Measurements from ENCODE around the gene HOXA5. TPM values are rescaled to one million over a fixed set of nuclear protein-coding genes. Genes with fewer than 3 reads are reported as not detected.

HOXA5 gene
- total RNA-seq, 4 donors from 2014 or later = 7.8 to 24.8 (median 14.7) TPM

DNA sequence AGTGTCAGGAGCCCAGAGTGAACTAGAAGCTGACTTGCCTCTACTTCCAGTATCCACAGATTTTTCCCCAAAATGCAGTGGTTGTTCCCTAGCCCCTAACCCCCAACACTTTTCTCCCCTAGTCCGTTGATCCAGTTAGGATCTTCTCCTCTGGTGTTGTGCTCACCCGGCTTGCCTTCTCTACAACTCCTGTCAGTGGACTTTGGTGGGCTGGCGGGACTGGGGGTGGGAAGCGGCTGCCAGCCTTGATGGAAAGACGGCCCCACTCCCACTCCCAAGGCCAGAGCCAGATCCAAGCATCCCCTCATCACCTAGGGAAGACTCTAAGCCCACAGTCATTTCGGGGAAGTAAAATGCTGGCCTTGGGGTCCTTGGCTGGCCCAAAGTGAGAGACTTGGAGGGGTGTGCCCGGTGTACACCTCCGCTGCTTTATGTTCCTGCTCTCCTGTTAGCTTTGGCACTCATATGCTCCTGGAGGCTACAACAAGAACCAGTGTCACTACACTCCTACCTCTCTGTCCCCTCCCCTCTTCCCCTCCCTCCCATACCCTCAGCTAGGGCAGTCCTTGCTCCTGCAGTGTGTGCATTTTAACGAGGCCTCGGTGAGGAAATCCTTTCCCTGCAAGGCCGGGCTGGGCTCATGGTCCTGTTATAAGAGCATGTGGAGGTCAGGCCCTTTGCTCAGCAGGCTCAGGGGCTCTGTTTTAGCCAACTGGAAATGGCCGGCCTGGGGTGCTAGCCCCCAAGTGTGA is 31.6 kb upstream of the HOXA5 start:
- Histone ChIP-seq H3K36me3 (no peaks in the 10 kb centered on the region), H3K4me3 (no peak overlapping the region), H3K9me3 (no peaks in the 10 kb centered on the region), H3K4me1 (peaks cover 26 to 52% (median 42%) of the 10 kb centered on the region in 4 donors), H3K27ac (replicated peaks in 1 of 4) (no peak overlapping the region), H3K27me3 (peaks cover 34 to 100% (median 97%) of the 10 kb centered on the region in 4 donors)
- WGBS = 74% methylated on average over 10 of the region's 12 CpGs
- DNase-seq (ENCODE audit: extremely low spot score) = no peak
- TF ChIP-seq POLR2A (IDR thresholded peaks at IDR 0.05; ENCODE audit: low read depth) (no peak), EP300 (IDR thresholded peaks at IDR 0.05) (no peak), CTCF (IDR thresholded peaks at IDR 0.05) (no peak), POLR2AphosphoS5 (IDR thresholded peaks at IDR 0.05) (no peak)
- intact Hi-C loops (cut with DNase I) = no loop called here

DNA sequence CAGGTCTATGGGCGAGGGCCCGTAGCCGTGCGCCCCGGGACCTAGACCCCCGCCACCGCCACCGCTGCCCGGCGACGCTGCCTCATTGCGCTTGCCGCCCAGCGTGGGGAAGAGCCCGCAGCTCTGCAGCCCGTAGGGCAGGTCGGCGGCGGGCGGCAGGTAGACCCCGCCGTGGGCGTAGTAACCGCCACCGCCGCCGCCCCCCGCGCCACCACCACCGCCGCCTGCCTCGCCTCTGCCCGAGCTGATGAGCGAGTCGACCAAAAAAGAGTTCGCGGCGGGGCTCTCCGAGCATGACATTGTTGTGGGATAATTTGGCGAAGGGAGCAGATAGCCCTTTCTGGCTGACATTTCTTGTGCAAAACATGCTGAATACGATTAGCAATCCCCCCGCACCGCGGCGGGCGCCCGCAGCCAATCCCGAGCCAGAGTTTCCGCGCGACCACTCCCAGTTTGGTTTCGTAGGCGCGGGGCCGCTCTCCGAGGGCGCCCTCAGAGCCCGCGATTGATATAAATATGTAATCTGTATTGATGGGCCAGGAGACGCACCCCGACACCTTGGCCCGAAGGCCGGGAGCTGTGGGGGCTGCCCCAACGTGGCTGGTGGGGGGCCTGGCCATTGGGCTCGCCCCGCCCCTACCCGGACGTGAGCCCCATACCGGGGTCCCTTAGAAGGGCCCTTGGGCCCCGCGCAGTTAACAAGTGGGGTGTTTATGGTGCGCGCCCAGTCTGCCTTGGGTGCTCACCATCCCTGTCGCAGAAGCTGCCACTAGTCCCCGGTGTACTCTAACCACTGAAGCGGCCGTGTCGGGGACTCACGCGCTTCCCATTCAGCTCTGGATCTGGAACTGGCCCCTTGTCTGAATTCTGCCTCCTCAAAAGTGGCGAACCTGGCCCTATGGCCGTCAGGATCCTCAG is 30.7 kb upstream of the HOXA5 start, which contains the start of gene HOXA10:
HOXA10 (minus strand) TSS at position 365 of the 918 bp plus-strand sequence; CDS start at position 351, 14 bp downstream.
- intact Hi-C loops (cut with DNase I) = no loop called here
- 6% methylated on average over 23 of the region's 82 CpGs for WGBS
- Histone ChIP-seq H3K27ac (replicated peaks in 1 of 4) (no peak within 1 kb of the TSS), H3K27me3 (peaks cover 40 to 100% (median 97%) of the 10 kb centered on the region in 4 donors), H3K9me3 (no peaks in the 10 kb centered on the region), H3K4me1 (peaks cover 26 to 52% (median 42%) of the 10 kb centered on the region in 4 donors), H3K4me3 (peak within 1 kb of the TSS; percentile 45 to 59 (median 49)), H3K36me3 (no peaks in the 10 kb centered on the region)
- no peak for TF ChIP-seq POLR2A (IDR thresholded peaks at IDR 0.05; ENCODE audit: low read depth)
- TF ChIP-seq CTCF (IDR thresholded peaks at IDR 0.05) = no peak
- no peak for TF ChIP-seq EP300 (IDR thresholded peaks at IDR 0.05)
- no peak for TF ChIP-seq POLR2AphosphoS5 (IDR thresholded peaks at IDR 0.05)
- no peak for DNase-seq (ENCODE audit: extremely low spot score)

DNA sequence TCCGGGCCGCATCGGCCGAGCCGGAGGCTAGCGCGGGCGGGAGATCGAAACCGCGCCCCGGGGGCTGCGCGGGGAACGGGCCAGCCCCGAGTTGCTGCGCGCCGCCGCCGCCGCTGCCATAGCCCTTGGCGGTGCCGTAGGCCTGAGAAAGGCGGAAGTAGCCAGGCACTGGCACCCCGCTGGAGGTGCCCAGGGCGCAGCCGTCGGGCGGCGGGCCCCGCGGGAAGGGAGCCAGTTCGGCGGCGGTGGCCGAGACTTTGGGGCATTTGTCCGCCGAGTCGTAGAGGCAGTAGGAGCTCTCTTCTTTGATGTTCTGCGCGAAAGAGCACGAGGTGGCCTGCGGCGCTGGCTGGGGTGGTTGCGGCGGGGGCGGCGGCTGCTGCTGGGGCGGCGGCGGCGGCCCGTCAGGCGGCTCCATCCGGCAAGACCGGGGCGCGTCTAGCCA is 30.1 kb upstream of the HOXA5 start:
- peaks cover 40 to 100% (median 97%) of the 10 kb centered on the region in 4 donors for H3K27me3 ChIP-seq
- H3K27ac ChIP-seq (replicated peaks in 1 of 4) = no peak overlapping the region
- H3K4me3 ChIP-seq = peak overlapping the region; percentile 45 to 59 (median 49)
- no peaks in the 10 kb centered on the region for H3K36me3 ChIP-seq
- intact Hi-C loops (cut with DNase I) = no loop called here
- H3K9me3 ChIP-seq = no peaks in the 10 kb centered on the region
- no peak for DNase-seq (ENCODE audit: extremely low spot score)
- H3K4me1 ChIP-seq = peaks cover 26 to 50% (median 41%) of the 10 kb centered on the region in 4 donors
- TF ChIP-seq POLR2A (IDR thresholded peaks at IDR 0.05; ENCODE audit: low read depth) (no peak), POLR2AphosphoS5 (IDR thresholded peaks at IDR 0.05) (no peak), CTCF (IDR thresholded peaks at IDR 0.05) (no peak), EP300 (IDR thresholded peaks at IDR 0.05) (no peak)
- WGBS = 0% methylated on average over 4 of the region's 59 CpGs

GRCh38 chr7:27172823-27173510 is 29.5 kb upstream of the HOXA5 start:
- WGBS = 6% methylated on average over 33 of the region's 58 CpGs
- no peak for DNase-seq (ENCODE audit: extremely low spot score)

More at GRCh38 chr7:27172823-27173510, 29.5 kb upstream of the HOXA5 start:
- intact Hi-C loops (cut with DNase I) = no loop called here
- Histone ChIP-seq H3K9me3 (no peaks in the 10 kb centered on the region), H3K27ac (replicated peaks in 1 of 4) (no peak overlapping the region), H3K4me3 (peak overlapping the region; percentile 45 to 59 (median 49)), H3K36me3 (no peaks in the 10 kb centered on the region), H3K27me3 (peaks cover 40 to 100% (median 97%) of the 10 kb centered on the region in 4 donors), H3K4me1 (peaks cover 26 to 50% (median 41%) of the 10 kb centered on the region in 4 donors)
- TF ChIP-seq POLR2AphosphoS5 (IDR thresholded peaks at IDR 0.05) (no peak), EP300 (IDR thresholded peaks at IDR 0.05) (no peak), POLR2A (IDR thresholded peaks at IDR 0.05; ENCODE audit: low read depth) (no peak), CTCF (IDR thresholded peaks at IDR 0.05) (no peak)

Measured in esophagus muscularis mucosa (tissue), 4 donors.